HEK293 (cell line): ENCODE measurements around the gene MXRA8.

Experiments
- SP2 ChIP-seq: fragments of 450-650 bp; formaldehyde crosslinking; IDR thresholded peaks from 2 replicates; pipeline ENCODE4 v1.5.1; 2016; ENCODE audit warnings: missing biosample characterization, missing genetic modification characterization
- ZNF19 ChIP-seq: fragments of 450-650 bp; formaldehyde crosslinking; IDR thresholded peaks from 2 replicates; pipeline ENCODE4; 2016; ENCODE audit warnings: missing biosample characterization, missing genetic modification characterization, low read depth
- ZNF211 ChIP-seq: fragments of 450-650 bp; formaldehyde crosslinking; IDR thresholded peaks from 2 replicates; pipeline ENCODE4 v1.5.1; 2016; ENCODE audit warnings: low read depth, missing biosample characterization, missing genetic modification characterization
- TF ChIP-seq, protein P1 (sequence below): fragments of 450-650 bp; formaldehyde crosslinking; IDR thresholded peaks from 2 replicates; pipeline ENCODE4 v1.5.1; 2016; ENCODE audit warnings: missing biosample characterization, missing genetic modification characterization

DNA sequence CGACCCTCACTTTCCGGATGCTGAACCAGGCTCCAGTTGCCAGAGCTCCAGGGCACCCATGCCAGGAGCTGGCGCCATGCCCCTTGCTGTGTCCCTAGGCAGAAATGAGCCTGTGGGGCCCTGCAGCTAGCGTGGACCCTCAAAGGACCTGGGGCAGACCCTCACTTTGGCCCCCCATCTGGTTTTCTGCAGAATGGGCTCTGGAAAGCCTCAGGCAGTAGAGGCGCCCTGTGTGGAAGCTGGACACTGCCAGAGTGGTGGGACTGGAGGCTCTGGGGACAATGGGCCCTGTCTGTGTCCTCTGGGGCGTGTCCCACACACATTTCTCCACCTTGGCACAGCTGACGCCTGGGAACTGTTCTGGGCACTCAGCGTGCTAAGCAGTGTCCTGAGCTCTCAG is 22.9 kb upstream of the MXRA8 start:
- TF ChIP-seq ZNF211 (tag by site-specific recombination): no peak
- TF ChIP-seq, protein P1, sequence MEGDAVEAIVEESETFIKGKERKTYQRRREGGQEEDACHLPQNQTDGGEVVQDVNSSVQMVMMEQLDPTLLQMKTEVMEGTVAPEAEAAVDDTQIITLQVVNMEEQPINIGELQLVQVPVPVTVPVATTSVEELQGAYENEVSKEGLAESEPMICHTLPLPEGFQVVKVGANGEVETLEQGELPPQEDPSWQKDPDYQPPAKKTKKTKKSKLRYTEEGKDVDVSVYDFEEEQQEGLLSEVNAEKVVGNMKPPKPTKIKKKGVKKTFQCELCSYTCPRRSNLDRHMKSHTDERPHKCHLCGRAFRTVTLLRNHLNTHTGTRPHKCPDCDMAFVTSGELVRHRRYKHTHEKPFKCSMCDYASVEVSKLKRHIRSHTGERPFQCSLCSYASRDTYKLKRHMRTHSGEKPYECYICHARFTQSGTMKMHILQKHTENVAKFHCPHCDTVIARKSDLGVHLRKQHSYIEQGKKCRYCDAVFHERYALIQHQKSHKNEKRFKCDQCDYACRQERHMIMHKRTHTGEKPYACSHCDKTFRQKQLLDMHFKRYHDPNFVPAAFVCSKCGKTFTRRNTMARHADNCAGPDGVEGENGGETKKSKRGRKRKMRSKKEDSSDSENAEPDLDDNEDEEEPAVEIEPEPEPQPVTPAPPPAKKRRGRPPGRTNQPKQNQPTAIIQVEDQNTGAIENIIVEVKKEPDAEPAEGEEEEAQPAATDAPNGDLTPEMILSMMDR (tag by site-specific recombination): no peak
- TF ChIP-seq ZNF19 (tag by site-specific recombination): no peak
- TF ChIP-seq SP2 (tag by site-specific recombination): no peak
